Esophagus squamous epithelium (tissue), 5 donors: ENCODE measurements around the gene FAS. TPM values are rescaled to one million over a fixed set of nuclear protein-coding genes. Genes with fewer than 3 reads are reported as not detected.

ENCODE experiments used
- DNase-seq: peaks from one replicate; lab custom pipeline; 2025; lab: John Stamatoyannopoulos, UW
- H3K27ac ChIP-seq, 4 donors: fragments of 200-600 bp; sonication (generic); one replicate each; pipeline ENCODE4 v1.5.1; 2016 to 2019; ENCODE audit warnings: mild to moderate bottlenecking in 1 of 4
- H3K27me3 ChIP-seq, 4 donors: fragments of 200-600 bp; sonication (generic); 1 replicate in 3 of 4; 2 replicates in 1 of 4; pipeline versions ENCODE4 v1.5.1 to v1.6.0; 2017 to 2021; ENCODE audit warnings: antibody characterized with exemption in 1 of 4
- H3K36me3 ChIP-seq, 3 donors: fragments of 200-600 bp; sonication (generic); one replicate each; pipeline ENCODE4 v1.5.1; 2016 to 2019
- H3K4me1 ChIP-seq, 3 donors: fragments of 200-600 bp; sonication (generic); one replicate each; pipeline ENCODE4 v1.5.1; 2017 to 2019
- H3K4me3 ChIP-seq, 4 donors: fragments of 200-600 bp; sonication (generic); 1 replicate in 3 of 4; 2 replicates in 1 of 4; pipeline ENCODE4 v1.5.1; 2016 to 2019; ENCODE audit warnings: mild to moderate bottlenecking in 2 of 4, moderate library complexity in 1 of 4
- H3K9me3 ChIP-seq, 3 donors: fragments of 200-600 bp; sonication (generic); one replicate each; pipeline ENCODE4 v1.5.1; 2016 to 2019
- CTCF ChIP-seq, 6 experiments: fragments of 450-650 bp in 4 of 6; fragments of 200-600 bp in 2 of 6; sonication (generic) in 2 of 6; IDR thresholded peaks; one replicate each; pipeline ENCODE4 v1.5.1; 2016 to 2019; ENCODE audit warnings: antibody characterized with exemption in 6 of 6, mild to moderate bottlenecking in 4 of 6, moderate library complexity in 4 of 6
- POLR2A ChIP-seq, 4 donors: fragments of 450-650 bp; IDR thresholded peaks; one replicate each; pipeline ENCODE4 v1.6.1; 2017; ENCODE audit warnings: antibody characterized with exemption in 4 of 4, mild to moderate bottlenecking in 4 of 4, moderate library complexity in 3 of 4
- WGBS, 2 donors: methylation state at CpG; one replicate each; pipeline ENCODE4 v1.1.5; 2018; 5-methylcytosine and 5-hydroxymethylcytosine counted together
- intact Hi-C: fragments of 100-400 bp; cut with DNase I; formaldehyde crosslinking; loops from one replicate; pipeline ENCODE4 v1.15.0; 2022
- total RNA-seq, 4 donors: library from RNA; depleted of rRNA; stranded (reverse); fragments of >200 nt; gene quantifications; one replicate each; pipeline ENCODE4 v1.1.0, GENCODE V29; 2016
- donor health status: DM: yes; HTN: yes; CAD: no.

FAS gene
- total RNA-seq, 4 donors from 2014 or later = 14.9 to 33.6 (median 19.4) TPM

- H3K9me3 ChIP-seq = no peaks in the 10 kb centered on the region
- DNase-seq = no peak
- H3K27ac ChIP-seq = peak overlapping the region in 3 of 4 donors; percentile 39 to 60 (median 53)
- H3K4me3 ChIP-seq = no peak overlapping the region
- intact Hi-C loops = loop anchor here (5.0 kb wide), 1 partner anchor 49 kb away; no protein-coding TSS in a partner anchor
- H3K36me3 ChIP-seq = no peaks in the 10 kb centered on the region
- WGBS, 2 donors = 20 to 23% methylated on average over 2 of the region's 2 CpGs
- H3K27me3 ChIP-seq = no peaks in the 10 kb centered on the region
- peaks cover 4 to 57% (median 12%) of the 10 kb centered on the region in 3 donors for H3K4me1 ChIP-seq
- peak in 5 of 6 experiments; percentile 58 to 82 (median 72) for TF ChIP-seq CTCF (IDR thresholded peaks at IDR 0.05)
- no peak for TF ChIP-seq POLR2A (IDR thresholded peaks at IDR 0.05)
These were observed 3.9 kb upstream of the FAS start for GRCh38 chr10:88986549-88987242.

GRCh38 chr10:88987243-88987725 lies 3.3 kb upstream of the FAS start:
- H3K27me3 ChIP-seq = no peaks in the 10 kb centered on the region
- no peak overlapping the region for H3K4me3 ChIP-seq
- intact Hi-C loops = loop anchor here (5.0 kb wide), 1 partner anchor 50 kb away; no protein-coding TSS in a partner anchor
- DNase-seq = no peak
- H3K9me3 ChIP-seq = no peaks in the 10 kb centered on the region
- H3K36me3 ChIP-seq = no peaks in the 10 kb centered on the region
- peak overlapping the region; percentile 4 to 60 (median 32) for H3K27ac ChIP-seq
- H3K4me1 ChIP-seq = peaks cover 4 to 59% (median 12%) of the 10 kb centered on the region in 3 donors
- no peak for TF ChIP-seq CTCF (IDR thresholded peaks at IDR 0.05)
- no peak for TF ChIP-seq POLR2A (IDR thresholded peaks at IDR 0.05)

- peaks cover 4 to 65% (median 12%) of the 10 kb centered on the region in 3 donors for H3K4me1 ChIP-seq
- H3K27me3 ChIP-seq = no peaks in the 10 kb centered on the region
- WGBS, 2 donors = 25 to 70% methylated on average over 2 of the region's 2 CpGs
- intact Hi-C loops = loop anchor here (5.0 kb wide), 1 partner anchor 51 kb away; no protein-coding TSS in a partner anchor
- no peak for DNase-seq
- no peak overlapping the region for H3K4me3 ChIP-seq
- peak overlapping the region in 2 of 4 donors; percentile 36 to 60 for H3K27ac ChIP-seq
- TF ChIP-seq CTCF (IDR thresholded peaks at IDR 0.05) (no peak), POLR2A (IDR thresholded peaks at IDR 0.05) (no peak)
- no peaks in the 10 kb centered on the region for H3K36me3 ChIP-seq
- H3K9me3 ChIP-seq = no peaks in the 10 kb centered on the region
These were observed 2.8 kb upstream of the FAS start for GRCh38 chr10:88987840-88988239.

- peak overlapping the region in 3 of 4 donors; percentile 72 to 87 (median 81) for H3K4me3 ChIP-seq
- intact Hi-C loops = loop anchor here (5.0 kb wide), 1 partner anchor 52 kb away; no protein-coding TSS in a partner anchor
- peak overlapping the region; percentile 92 to 98 (median 96) for H3K27ac ChIP-seq
- H3K4me1 ChIP-seq = peaks cover 9 to 74% (median 11%) of the 10 kb centered on the region in 3 donors
- TF ChIP-seq CTCF (IDR thresholded peaks at IDR 0.05) = no peak
- TF ChIP-seq POLR2A (IDR thresholded peaks at IDR 0.05) = no peak
- no peak for DNase-seq
- H3K9me3 ChIP-seq = no peaks in the 10 kb centered on the region
- H3K27me3 ChIP-seq = no peaks in the 10 kb centered on the region
- WGBS, 2 donors = 55 to 65% methylated on average over 2 of the region's 2 CpGs
- H3K36me3 ChIP-seq = no peaks in the 10 kb centered on the region
These were observed 1.2 kb upstream of the FAS start for GRCh38 chr10:88989423-88989822.

- Histone ChIP-seq H3K36me3 (no peaks in the 10 kb centered on the region), H3K9me3 (no peaks in the 10 kb centered on the region), H3K4me3 (peak overlapping the region; percentile 66 to 87 (median 76)), H3K27ac (peak overlapping the region; percentile 92 to 98 (median 96)), H3K27me3 (no peaks in the 10 kb centered on the region), H3K4me1 (peaks cover 9 to 78% (median 11%) of the 10 kb centered on the region in 3 donors)
- 2 to 11% methylated on average over 8 of the region's 8 CpGs for WGBS, 2 donors
- no peak for DNase-seq
- no peak for TF ChIP-seq CTCF (IDR thresholded peaks at IDR 0.05)
- TF ChIP-seq POLR2A (IDR thresholded peaks at IDR 0.05) = no peak
- intact Hi-C loops = loop anchor here (5.0 kb wide), 1 partner anchor 53 kb away; no protein-coding TSS in a partner anchor
These were observed 694 bp upstream of the FAS start for GRCh38 chr10:88989824-88990383.
